GM18867 (cell line): ENCODE results near the gene NLGN1.

Experiments
- ATAC-seq: cut with Tn5 transposase; IDR thresholded peaks from one replicate; pipeline ENCODE4 v1.9.1; 2021; ENCODE audit warnings: mild to moderate bottlenecking, moderate library complexity; ENCODE audit not compliant: unreplicated experiment

The NLGN1 gene

DNA sequence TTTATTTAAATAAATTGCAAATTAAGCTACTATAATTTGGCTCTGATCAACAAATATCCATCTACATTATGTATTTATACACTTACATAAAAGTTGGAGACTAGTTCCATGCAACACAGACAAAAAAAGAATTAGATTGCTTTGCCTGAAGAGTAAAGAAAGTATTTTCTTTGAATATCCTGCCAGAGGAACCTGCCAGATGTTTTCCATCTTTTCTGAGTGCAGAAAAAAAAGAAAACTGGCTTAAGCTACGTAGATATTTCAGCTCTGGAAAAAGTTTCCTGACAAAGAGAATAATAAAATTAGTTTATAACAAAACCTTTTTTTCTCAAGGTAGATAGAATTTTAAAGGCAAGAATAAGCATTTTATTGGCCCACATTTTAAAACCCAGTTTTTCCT lies 854.1 kb downstream of the NLGN1 start:
- no peak for ATAC-seq

DNA sequence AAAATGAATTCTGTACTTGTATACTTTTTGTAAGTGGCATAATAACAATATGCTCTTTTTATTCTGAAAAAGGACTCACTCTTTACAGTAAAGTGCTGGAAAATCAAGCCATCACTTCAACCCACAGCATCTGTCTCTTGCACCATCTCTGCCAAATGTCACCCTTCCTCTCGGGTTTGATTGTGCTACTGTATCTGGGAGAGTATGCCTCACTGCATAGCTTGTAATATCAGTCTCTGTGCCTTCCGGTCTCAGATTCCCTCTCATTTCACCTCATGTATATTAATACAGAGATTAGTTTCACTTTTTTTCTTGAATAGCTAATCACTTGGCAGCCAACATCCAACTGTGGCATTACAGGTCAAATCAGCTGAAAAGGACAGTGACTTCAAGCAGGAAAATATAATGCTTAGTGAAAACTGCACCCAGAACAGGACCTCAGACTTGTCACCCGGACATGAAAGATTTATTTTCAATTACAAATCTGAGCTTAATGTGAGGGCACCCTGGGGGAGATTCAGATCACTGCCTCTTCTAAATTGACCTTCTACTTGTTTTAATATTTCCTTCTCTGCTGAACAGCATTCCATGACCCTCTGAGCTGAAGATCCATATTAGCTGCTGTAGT lies 855.8 kb downstream of the NLGN1 start:
- ATAC-seq, result no peak

DNA sequence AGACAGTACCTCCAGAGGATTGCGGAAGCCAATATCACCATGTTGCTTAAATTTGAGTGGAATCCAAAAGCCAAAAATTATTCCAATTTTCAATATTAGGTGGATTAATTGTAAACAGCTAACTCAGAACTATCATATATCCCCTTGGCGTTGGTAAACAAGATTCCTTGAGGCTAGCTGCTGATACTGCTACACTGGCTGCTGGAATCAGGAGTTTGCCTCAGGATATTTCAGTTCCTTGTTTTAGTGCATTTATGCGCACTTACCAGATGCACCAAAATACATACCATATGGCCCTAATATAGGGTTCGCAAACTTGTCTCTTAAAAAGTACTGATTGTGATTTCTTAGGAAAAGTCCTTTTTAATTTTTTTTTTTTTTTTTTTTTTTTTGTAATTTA lies 856.4 kb downstream of the NLGN1 start:
- ATAC-seq, result no peak

DNA sequence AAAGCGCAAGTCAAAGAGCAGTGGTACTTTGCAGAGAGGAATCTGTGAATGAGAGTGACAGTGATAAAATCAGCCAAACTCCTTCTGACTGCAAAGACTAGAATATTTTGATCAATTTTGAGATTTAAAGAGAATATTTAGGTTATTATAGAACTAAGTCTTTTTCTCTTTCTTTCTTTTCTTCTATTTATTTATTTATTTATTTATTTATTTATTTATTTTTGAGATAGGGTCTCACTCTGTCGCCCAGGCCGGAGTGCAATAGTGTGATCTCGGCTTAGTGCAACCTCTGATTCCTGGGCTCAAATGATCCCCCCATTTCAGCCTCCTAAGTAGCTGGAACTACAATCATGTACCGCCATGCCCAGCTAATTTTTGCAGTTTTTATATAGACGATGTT lies 857.9 kb downstream of the NLGN1 start:
- no peak for ATAC-seq

DNA sequence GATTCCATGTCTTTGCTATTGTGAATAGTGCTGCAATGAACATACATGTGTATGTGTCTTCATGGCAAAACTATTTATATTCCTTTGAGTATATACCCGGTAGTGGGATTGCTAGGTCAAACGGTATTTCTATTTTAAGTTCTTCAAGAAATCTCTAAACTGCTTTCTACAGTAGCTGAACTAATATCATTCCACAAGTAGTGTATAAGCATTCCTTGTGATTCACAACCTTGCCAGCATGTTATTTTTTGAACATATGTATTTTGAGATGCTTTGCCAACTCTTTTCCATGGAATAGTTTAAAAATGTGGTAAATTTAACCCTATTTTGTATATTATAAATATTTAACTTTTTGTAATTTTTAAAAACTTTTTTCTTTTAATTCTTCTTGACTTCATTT lies 868.9 kb downstream of the NLGN1 start:
- ATAC-seq, result no peak

DNA sequence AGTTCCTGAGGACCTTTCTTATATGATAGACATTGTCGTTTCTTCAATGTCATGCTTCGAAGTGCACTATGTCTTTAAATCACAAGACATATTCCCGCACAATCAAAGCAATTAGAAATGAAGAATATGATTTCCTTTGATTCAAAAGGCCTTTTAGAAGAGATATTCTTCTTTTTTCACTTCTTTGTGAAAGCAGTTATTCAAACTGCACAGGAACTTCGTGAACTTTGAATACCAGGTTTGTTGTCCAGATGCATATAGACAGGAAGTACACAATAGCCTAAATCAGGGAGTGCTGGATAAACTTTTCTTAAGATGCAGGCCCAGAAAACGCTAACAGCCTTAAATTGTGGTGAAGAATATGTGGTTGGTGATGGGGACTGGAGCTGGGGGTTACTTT lies 870.5 kb downstream of the NLGN1 start:
- no peak for ATAC-seq

DNA sequence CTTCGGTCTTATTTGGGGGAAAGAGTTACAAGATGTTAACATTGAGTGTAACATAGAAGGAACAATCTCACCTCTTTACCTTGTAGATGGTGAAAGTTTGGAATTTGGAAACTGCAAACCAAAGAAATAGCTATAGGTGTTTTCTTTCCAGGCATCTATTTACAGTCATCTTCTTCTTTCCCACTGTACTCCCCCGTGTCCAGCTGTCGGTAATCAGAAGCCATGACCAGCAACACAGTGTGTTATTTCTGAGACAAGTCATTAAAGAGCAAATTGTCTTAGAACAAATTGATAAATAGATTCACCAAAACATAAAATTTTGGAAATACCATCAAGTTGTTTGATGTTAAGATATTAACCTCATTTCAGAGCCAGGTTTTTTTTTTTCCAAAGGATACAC lies 871.0 kb downstream of the NLGN1 start:
- ATAC-seq, result no peak

DNA sequence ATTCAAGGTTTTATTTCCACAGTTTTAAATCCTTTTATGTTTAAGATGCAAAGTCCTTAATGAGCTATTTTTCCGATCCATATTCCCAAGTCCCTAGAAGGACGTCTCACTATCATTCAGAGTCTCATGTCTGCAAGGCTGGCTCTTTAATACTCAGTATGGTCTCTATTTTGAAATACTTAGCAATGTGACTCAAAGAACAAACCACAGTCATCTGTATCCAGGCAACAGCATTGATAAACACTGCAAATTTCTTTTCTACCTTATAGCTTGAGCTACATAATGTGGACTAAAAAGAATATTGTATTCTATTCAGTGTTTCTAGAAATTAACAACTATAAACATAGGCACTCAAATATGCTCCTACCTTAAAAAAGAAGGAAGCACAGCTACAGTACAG lies 873.3 kb downstream of the NLGN1 start:
- no peak for ATAC-seq

DNA sequence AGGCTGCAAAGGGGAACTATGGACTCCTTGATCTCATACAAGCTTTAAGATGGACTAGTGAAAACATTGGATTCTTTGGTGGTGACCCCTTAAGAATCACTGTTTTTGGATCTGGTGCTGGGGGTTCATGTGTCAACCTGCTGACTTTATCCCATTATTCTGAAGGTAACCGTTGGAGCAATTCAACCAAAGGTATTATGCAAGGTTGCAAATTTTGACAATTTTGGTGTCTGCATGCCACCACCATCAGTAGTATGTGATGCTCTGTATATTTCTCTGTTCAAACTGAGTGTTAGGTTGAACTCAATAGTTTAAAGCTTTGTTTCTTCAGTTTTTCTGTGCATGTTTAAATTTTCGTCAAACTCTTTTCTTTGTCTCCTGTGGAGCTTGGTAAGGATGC lies 877.8 kb downstream of the NLGN1 start:
- no peak for ATAC-seq

DNA sequence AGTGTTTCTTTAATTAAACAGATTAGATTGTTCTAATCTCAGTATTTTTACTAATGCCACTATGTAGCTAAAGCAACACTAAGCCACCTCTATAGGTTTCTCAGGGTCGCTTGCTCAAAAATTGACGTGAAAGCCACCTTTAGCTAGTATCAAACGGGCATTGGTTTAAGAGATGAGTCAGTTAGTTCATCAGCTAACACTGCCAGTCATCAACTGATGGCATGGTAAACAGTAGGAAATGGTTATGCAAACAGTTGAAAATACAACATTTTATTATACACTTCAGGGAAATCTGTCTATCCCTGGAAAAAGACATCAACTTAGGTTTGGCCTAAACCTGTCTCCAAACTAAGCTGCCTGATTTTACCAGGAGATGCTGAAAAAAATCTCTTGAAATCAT lies 879.3 kb downstream of the NLGN1 start:
- ATAC-seq, result no peak

DNA sequence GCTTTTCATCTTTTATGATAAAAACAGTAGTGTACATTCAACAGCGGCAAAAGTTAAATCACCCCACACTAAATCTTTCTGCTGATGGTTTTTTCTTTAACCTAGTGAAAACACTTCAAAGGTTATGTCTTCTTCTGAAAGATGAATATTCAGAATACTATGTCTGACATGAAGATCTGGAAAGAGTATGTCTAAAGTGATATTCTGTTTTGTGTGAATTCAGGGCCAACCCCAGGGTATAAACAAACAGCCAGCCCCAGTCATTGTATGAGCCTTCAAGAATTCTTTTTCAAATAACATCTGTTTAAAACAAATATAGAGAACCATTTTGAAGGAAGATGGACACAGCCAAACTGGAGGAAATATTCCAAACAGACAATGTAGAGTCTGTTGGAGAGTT lies 880.5 kb downstream of the NLGN1 start:
- no peak for ATAC-seq

DNA sequence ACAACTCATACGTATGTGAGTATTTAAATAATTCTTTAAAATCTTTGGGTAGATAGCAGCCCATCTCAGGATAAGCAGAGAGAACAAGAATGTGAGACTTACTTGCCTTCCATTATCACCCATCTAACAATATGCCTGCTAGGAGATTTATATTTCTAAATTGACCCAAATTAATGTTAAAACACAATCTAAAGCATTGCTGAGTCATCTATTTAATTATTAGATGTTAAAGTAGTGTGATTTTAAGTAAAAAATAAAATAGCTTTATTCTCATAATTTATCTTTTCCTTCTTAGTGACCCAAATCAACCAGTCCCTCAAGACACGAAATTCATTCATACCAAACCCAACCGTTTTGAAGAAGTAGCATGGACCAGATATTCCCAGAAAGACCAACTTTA lies 882.6 kb downstream of the NLGN1 start:
- ATAC-seq, result no peak

DNA sequence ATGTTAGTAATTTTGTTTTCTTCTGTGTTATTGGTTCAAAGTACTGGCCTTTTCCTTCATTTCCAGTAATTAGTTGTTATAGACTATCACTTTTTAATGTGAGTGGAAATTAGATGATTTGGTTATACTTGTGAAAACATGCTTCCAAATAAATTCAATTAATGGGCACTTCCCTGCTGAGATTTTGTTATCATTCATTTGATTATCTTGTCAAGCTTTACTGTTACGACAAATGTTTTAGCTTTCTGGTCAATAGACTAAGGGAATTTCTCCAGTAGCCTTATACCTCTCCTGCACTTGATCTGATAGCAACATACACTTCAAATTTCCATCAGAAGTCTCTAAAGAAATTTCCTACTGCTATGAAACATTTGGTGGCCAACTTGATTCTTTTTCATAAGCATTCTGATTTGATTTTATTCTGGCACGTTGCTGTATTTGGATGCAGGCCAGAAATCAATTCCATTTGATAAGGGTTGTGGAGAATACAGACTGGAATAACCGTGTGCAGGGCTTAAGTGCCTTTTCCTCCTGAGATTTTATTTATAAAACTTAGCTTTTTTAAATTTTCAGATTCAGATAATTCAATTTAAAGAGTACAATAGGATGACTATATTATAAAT lies 887.8 kb downstream of the NLGN1 start:
- no peak for ATAC-seq

DNA sequence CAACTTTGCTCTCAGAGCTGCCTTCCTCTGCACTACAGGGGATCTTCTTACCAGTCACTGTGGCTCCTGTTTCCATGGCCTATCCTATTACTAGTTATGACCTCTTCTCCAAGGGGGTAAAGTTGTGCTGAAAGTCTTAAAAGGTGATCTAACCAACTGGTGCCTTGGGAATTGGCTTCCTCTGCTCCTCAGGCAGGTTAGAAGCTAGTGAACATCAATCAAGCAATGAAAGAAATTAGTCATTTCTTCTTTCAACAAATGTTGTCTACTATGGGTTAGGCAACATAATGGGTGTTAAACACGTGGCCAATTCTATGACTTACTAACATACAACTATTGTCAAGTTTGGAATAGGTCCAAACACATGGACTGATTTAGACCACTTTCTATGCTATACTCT lies 890.2 kb downstream of the NLGN1 start:
- no peak for ATAC-seq

DNA sequence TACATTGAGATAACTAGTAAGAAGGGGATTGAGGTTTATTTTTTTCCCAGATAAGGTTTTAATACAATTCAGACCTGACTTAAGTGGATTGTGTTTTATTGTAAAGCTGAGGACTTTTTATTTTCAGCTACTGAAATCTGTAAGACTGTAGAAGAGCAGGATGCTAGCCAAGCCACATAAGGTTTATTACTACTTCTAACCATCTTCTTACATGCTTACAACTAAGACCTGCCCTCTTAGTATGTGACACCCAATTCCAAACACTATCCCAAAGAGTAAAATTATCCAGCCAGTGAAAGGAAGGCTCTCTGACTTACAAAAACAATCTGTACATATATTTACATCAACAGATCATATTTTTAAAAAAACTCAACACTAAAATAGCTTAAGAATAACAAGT lies 897.1 kb downstream of the NLGN1 start:
- ATAC-seq, result no peak

DNA sequence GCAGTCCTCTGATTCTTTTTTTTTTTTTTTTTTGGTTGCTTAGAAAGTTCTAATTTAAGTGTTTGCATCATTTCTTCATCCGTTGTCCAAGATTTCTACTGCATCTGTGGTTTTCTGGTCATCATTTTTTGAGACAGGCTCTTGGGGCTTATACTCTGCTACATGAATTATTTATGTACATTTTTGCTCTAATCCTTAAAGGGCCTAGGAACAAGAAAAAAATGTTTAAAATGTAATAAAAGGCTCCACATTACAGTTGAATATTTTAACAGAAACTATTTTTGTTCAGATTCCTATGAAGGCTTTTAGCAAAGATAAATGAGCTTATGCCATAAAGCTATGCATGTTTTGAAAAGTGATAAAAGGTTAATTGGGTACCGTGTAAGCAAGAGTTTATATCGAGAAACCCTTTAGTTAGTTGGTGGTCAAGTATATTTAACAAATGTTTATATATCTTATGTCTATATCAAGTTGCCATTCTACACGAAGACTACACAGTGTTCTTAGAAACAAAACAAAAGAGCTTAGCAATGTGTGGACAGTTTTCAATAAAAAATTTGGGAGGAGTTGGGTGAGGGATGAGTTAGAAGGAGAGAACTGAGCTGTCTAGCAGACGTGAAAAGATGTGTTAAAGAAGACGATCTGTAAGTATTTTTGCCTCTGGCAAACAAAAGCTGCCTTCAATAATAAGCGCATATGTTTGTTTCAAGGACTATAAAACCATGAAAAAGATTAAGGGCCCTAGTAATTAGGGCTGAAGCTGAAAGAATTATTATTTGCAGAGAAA lies 898.0 kb downstream of the NLGN1 start:
- no peak for ATAC-seq

DNA sequence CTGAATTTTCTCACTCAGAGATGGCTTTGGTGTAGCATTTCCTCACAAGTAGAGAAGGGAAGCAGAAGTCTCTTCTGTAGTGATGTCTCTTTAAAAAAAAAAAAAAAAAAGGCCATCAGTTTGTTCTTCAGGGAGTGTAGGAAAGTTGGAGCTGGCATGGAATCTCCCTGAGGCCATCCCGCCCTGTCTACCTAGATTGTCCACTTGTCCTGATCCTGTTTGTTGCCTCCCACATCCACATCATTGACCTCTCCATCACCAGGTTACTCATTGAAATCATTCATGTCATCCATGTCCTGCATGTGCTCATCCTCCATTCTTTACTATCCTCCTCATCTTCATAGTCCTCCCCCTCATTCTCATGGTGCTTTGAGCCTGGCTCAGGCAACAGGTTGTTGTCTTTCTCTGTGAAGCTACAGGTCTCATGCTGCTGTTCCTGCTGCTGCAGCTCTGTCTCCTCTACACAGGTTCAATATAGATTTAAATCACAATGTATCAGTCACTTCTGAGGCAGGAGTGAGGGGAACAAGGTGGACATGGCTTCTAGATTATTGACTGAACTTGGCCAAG lies 905.3 kb downstream of the NLGN1 start:
- no peak for ATAC-seq

DNA sequence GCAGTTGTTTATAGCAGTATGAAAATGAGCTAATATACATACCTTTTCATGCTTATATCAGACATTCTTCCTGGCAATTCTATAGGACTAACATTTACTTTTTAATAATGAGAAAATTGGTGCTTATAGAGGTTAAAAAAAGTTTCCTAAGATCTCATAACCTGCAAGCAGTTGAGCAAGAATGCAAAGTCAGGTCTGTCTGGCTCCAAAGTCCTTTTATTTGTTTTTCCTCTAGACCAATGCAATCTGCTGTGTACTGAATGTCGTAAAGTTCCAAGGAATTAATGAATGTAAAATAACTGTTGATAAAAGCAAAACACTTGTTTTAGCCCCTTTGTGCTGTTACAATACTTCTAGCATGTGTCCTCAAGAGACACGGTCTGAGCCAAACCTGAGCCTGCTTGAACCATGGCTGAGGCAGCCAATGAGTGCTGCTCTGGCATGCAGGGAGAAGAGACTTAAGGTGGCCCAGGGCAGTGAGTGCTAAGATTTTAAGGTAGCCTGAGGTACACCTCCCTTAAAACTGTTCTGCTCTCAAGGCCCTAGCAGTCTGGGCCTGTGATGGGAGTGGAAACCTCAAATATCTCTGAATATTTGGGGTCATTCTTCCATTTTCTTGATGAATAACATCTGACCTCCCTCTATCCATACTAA lies 906.5 kb downstream of the NLGN1 start:
- ATAC-seq, result no peak

DNA sequence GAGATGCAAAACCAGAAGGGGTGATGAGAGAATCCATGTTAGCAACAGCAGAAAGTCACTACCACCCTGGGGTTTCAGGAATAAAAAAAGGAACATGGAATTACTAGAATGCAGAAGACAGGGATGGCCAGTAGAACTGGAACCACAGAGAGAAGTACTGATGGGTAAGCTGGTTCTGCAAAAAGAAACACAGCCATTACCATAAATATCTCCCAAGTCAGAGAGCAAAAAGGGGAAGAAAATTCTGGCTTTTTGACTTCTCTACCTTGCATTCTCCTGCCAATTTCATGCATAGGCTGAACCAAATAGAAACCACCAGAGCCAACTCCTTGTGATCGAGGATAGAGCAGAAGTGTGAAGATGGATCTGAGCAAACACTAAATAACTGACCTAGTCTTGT lies 911.2 kb downstream of the NLGN1 start:
- no peak for ATAC-seq

DNA sequence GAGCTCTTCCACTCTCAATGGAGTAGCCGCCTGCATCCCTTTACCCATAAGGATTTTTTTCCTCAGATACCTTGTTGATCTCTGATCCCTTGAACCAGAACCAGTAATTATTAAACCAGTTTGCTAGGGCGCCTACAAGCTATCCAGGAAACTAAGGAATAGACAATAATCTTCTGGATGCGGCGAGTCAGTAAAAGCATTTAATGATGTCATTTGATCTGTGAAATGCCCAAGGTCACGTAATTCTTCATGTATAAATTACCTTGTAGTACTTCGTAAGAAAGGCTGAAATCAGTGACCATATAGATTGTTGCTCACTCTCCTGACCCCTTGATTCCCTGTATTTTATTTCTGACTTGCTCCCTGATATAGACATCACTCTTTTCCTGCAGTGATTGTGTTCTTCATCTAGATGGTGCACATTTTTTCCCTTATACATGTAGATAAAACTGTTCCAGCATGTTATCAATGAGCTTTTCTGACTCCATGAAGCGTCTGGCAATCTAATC lies 913.0 kb downstream of the NLGN1 start:
- no peak for ATAC-seq

DNA sequence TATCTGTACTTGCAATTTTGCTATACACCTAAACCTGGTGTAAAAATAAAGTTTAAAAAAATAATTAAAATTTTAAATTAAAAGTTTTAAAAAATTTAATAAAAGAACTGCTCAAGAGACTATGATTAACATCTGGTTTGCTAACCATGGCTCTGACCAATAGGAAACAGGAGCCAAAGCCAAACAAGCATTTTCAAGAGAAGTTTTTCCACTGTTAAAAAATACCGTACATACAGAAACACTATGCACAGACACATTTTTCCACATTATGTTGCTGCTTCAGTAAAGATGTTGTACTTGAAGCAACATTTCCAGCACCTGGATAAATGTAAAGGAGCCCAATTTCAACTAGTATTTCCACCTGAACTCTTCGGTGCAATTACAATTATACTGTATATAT lies 917.7 kb downstream of the NLGN1 start:
- ATAC-seq, result no peak
